Loucy (cell line): ENCODE data around the gene SLC7A6OS.
A peak's percentile ranks its signal among the peaks of the same experiment; 100 is the strongest.

Source experiments
- H2AFZ ChIP-seq: fragments of 200-600 bp; sonication (generic); 2 replicates; pipeline ENCODE4 v1.6.0; 2016; ENCODE audit warnings: antibody characterized with exemption, mild to moderate bottlenecking, low read length, moderate library complexity
- H3F3A ChIP-seq: fragments of 200-600 bp; 2 replicates; pipeline ENCODE4 v1.6.0; 2016; ENCODE audit warnings: antibody characterized with exemption, low read depth, mild to moderate bottlenecking
- H3K27me3 ChIP-seq: fragments of 200-600 bp; sonication (generic); 2 replicates; pipeline ENCODE4 v1.6.1; 2014; ENCODE audit warnings: low read length, mild to moderate bottlenecking; ENCODE audit not compliant: insufficient read depth, poor library complexity, severe bottlenecking
- H3K36me3 ChIP-seq: fragments of 200-600 bp; sonication (generic); 2 replicates; pipeline ENCODE4 v1.6.1; 2016; ENCODE audit warnings: low read length; ENCODE audit not compliant: insufficient read depth
- H3K4me1 ChIP-seq: fragments of 200-600 bp; sonication (generic); 2 replicates; pipeline ENCODE4 v1.5.1; 2014; ENCODE audit warnings: low read length, mild to moderate bottlenecking; ENCODE audit not compliant: insufficient read depth, poor library complexity, severe bottlenecking
- H3K4me2 ChIP-seq: fragments of 200-600 bp; sonication (generic); 2 replicates; pipeline ENCODE4 v1.6.0; 2014; ENCODE audit warnings: antibody characterized with exemption, low read length, low read depth, mild to moderate bottlenecking; ENCODE audit not compliant: poor library complexity, severe bottlenecking
- H3K4me3 ChIP-seq: fragments of 200-600 bp; sonication (generic); 2 replicates; pipeline ENCODE4 v1.5.1; 2014; ENCODE audit warnings: low read length, mild to moderate bottlenecking, mixed read lengths; ENCODE audit not compliant: poor library complexity, severe bottlenecking
- H3K79me2 ChIP-seq: fragments of 200-600 bp; sonication (generic); 2 replicates; pipeline ENCODE4 v1.6.1; 2014; ENCODE audit warnings: low read length; ENCODE audit not compliant: insufficient read depth
- H3K9ac ChIP-seq: fragments of 200-600 bp; sonication (generic); 2 replicates; pipeline ENCODE4 v1.6.0; 2014; ENCODE audit warnings: mild to moderate bottlenecking, low read depth, low read length, moderate library complexity; ENCODE audit not compliant: poor library complexity, severe bottlenecking
- H3K9me2 ChIP-seq: fragments of 200-600 bp; sonication (generic); replicated peaks from 2 replicates; pipeline ENCODE4 v1.6.1; 2016; ENCODE audit warnings: low read depth, low read length, mixed read lengths
- H3K9me3 ChIP-seq: fragments of 200-600 bp; sonication (generic); 2 replicates; pipeline ENCODE4 v1.6.1; 2014; ENCODE audit warnings: mild to moderate bottlenecking, antibody characterized with exemption, low read length, low read depth; ENCODE audit not compliant: insufficient read depth
- H4K20me1 ChIP-seq: fragments of 200-600 bp; sonication (generic); 2 replicates; pipeline ENCODE4 v1.6.0; 2014; ENCODE audit warnings: antibody characterized with exemption, low read length, mild to moderate bottlenecking; ENCODE audit not compliant: insufficient read depth, poor library complexity, severe bottlenecking
- EZH2phosphoT487 ChIP-seq: fragments of 200-600 bp; IDR thresholded peaks from 2 replicates; pipeline ENCODE4 v1.6.1; 2018; ENCODE audit warnings: antibody characterized with exemption, mild to moderate bottlenecking, moderate library complexity, borderline replicate concordance
- TF ChIP-seq, protein P1 (sequence below): fragments of 200-600 bp; sonication (generic); conservative IDR thresholded peaks from 2 replicates; pipeline ENCODE4 v1.5.1; 2014; ENCODE audit warnings: mild to moderate bottlenecking, antibody characterized with exemption, low read length

The SLC7A6OS gene

DNA sequence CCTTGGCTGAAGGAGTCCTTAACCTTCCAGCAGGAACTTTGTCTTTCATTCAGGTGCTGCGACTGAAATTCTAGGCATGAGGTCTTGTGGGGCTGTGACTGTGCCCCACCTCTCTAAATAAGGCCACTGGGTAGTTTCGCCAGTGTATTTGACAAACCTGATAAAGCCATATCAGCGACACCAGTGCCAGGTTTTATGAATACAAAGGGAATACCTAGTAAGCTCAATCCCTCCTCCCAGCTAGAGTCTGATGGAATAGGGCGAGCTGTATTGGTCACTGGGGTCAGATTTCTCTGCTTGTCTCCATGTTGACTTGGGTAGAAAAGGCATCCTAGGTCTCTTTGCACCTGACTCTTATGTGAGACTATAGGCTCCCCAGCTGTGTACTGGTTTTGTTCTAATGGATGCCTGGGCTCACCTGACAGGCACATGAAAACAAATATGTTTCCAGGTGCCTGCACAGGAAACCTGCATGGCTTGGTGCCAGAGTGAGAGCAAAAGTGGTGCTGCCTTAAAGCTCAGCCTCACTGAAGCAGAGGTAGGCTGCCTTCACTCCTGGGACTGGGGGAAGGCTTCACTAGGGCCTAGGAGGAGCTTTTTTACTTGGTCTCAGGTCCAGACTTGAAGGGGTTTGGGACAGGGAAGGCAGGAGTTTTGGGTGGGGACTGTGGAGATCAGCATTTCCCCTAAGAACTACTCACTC lies 38.1 kb downstream of the SLC7A6OS start:
- Histone ChIP-seq H3K4me1 (peaks cover 49% of the 10 kb centered on the region), H4K20me1 (peaks cover 23% of the 10 kb centered on the region), H3K36me3 (peaks cover 15% of the 10 kb centered on the region; the same call in 1 of the 2 replicates)

DNA sequence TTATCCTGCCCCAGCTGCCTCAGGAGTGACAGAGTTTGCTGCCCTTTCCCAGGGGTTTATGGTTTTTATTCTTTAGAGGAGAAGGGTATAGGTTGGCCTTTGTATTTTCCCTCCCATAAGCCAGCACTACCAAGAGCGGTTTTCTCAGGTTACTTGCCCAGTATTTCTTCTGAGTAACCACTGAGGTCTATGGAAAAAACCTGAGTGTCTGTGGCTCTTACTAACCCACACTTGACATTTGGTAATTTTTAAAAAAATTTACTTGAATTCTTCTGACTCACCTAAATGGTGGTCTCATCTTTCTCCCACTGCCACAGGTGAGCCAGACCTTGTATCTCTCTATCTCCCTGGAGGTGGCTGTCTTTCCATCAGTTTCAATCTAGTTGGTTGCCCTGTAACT lies 40.4 kb downstream of the SLC7A6OS start:
- Histone ChIP-seq H3K9me3 (no peaks in the 10 kb centered on the region), H3K9ac (peak overlapping the region; percentile 14), H2AFZ (no peak overlapping the region), H3K4me2 (no peak overlapping the region), H3K9me2 (no peaks in the 10 kb centered on the region), H3K36me3 (peaks cover 15% of the 10 kb centered on the region; the same call in 1 of the 2 replicates), H3K4me1 (peaks cover 44% of the 10 kb centered on the region), H3K27me3 (no peaks in the 10 kb centered on the region), H3K4me3 (no peak overlapping the region), H3F3A (no peaks in the 10 kb centered on the region), H4K20me1 (peaks cover 22% of the 10 kb centered on the region), H3K79me2 (peaks cover 97% of the 10 kb centered on the region)
- TF ChIP-seq, protein P1, sequence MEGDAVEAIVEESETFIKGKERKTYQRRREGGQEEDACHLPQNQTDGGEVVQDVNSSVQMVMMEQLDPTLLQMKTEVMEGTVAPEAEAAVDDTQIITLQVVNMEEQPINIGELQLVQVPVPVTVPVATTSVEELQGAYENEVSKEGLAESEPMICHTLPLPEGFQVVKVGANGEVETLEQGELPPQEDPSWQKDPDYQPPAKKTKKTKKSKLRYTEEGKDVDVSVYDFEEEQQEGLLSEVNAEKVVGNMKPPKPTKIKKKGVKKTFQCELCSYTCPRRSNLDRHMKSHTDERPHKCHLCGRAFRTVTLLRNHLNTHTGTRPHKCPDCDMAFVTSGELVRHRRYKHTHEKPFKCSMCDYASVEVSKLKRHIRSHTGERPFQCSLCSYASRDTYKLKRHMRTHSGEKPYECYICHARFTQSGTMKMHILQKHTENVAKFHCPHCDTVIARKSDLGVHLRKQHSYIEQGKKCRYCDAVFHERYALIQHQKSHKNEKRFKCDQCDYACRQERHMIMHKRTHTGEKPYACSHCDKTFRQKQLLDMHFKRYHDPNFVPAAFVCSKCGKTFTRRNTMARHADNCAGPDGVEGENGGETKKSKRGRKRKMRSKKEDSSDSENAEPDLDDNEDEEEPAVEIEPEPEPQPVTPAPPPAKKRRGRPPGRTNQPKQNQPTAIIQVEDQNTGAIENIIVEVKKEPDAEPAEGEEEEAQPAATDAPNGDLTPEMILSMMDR = no peak
- no peak for TF ChIP-seq EZH2phosphoT487

More for the DNA sequence above, 38.1 kb downstream of the SLC7A6OS start:
- H3K9me3 ChIP-seq = no peaks in the 10 kb centered on the region
- TF ChIP-seq, protein P1 = no peak
- TF ChIP-seq EZH2phosphoT487 = no peak
- no peak overlapping the region for H3K4me2 ChIP-seq
- H3K27me3 ChIP-seq = no peaks in the 10 kb centered on the region
- H3F3A ChIP-seq = 0 out of 2 replicates have a peak, but pooled peaks cover 2% of the 10 kb centered on the region
- H3K9ac ChIP-seq = peak overlapping the region; percentile 1
- peaks cover 84% of the 10 kb centered on the region for H3K79me2 ChIP-seq
- H3K4me3 ChIP-seq = no peak overlapping the region
- H3K9me2 ChIP-seq = no peaks in the 10 kb centered on the region
- H2AFZ ChIP-seq = no peak overlapping the region

GRCh38 chr16:68269793-68270192 lies 41.0 kb downstream of the SLC7A6OS start:
- Histone ChIP-seq H3K4me2 (no peak overlapping the region), H3K79me2 (peaks cover 99% of the 10 kb centered on the region), H2AFZ (no peak overlapping the region), H3K27me3 (no peaks in the 10 kb centered on the region), H3K9me2 (no peaks in the 10 kb centered on the region), H3K36me3 (peaks cover 12% of the 10 kb centered on the region; the same call in 1 of the 2 replicates), H3F3A (no peaks in the 10 kb centered on the region), H3K4me1 (peaks cover 40% of the 10 kb centered on the region), H3K9me3 (no peaks in the 10 kb centered on the region), H4K20me1 (peaks cover 22% of the 10 kb centered on the region), H3K4me3 (no peak overlapping the region), H3K9ac (peak overlapping the region; percentile 14)
- TF ChIP-seq, protein P1 = no peak
- no peak for TF ChIP-seq EZH2phosphoT487
